ENCODE results near the gene KDM4B. TPM values are rescaled to one million over a fixed set of nuclear protein-coding genes. Genes with fewer than 3 reads are reported as not detected.
"Not testable (repeated sequence)": the region's sequence is repeated elsewhere in the genome, so short reads cannot be mapped to it uniquely, and the experiment has no call there.

KDM4B gene
- total RNA-seq (2014; rRNA removed; shearing (Covaris generic)) = 12.0 and 18.5 TPM in 2 replicates

DNA sequence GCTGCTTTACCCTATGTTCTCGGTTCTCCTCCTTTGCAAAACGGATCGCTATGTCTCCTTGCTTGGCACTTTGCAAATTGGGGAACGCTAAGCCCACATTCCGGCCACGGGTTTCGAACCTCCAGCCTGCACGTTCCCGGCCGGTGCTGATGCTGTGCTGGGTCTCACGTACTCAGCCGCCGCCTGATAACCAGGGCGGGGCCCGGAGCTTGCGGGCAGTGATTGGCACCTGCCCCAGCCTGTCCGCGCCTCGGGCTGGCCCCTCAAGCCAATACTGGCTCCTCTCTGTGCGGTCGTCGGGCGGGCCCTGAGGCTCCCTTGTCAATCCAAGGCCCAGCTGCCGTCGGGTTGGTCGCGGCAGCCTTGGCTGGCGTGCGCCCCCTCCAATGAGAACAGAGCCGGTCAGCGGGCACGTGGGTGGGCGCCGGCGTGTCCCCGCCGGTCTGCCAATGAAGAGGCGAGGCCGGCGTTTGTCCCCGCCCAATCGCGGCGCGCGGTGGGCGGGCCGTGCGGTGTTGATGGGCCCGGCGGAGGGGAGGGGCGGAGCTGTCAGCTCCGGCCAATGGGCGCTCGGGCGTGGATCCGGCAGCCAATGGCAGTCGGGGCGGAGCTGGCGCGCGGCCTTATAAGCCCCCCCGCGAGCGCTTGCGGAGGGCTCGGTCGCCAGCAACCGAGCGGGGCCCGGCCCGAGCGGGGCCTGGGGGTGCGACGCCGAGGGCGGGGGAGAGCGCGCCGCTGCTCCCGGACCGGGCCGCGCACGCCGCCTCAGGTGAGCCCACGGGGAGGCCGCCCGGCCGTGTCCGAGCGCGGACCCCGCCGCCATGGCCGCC is at the start of gene KDM4B:
TSS of gene KDM4B (plus strand) at position 652 of the 830 bp plus-strand sequence. CDS start 63,778 bp downstream, outside the sequence.
- DNase-seq = peak; percentile 100
- Histone ChIP-seq H3K36me3 (replicated peaks; ENCODE audit: control insufficient read depth, insufficient read depth, low read length) (no peaks in the 10 kb centered on the region), H3K4me3 (ENCODE audit: insufficient read depth, low read depth, low read length) (peak within 1 kb of the TSS; percentile 52), H3K27me3 (ENCODE audit: control insufficient read depth, insufficient read depth, low read length) (no peaks in the 10 kb centered on the region)

GRCh38 chr19:4922530-4923275 is 46.2 kb upstream of the KDM4B start:
- Histone ChIP-seq H3K27me3 (ENCODE audit: control insufficient read depth, insufficient read depth, low read length) (no peaks in the 10 kb centered on the region), H3K4me3 (ENCODE audit: insufficient read depth, low read depth, low read length) (no peak overlapping the region), H3K36me3 (replicated peaks; ENCODE audit: control insufficient read depth, insufficient read depth, low read length) (0 out of 2 replicates have a peak, but pooled peaks cover 2% of the 10 kb centered on the region)
- DNase-seq = peak; percentile 54

DNA sequence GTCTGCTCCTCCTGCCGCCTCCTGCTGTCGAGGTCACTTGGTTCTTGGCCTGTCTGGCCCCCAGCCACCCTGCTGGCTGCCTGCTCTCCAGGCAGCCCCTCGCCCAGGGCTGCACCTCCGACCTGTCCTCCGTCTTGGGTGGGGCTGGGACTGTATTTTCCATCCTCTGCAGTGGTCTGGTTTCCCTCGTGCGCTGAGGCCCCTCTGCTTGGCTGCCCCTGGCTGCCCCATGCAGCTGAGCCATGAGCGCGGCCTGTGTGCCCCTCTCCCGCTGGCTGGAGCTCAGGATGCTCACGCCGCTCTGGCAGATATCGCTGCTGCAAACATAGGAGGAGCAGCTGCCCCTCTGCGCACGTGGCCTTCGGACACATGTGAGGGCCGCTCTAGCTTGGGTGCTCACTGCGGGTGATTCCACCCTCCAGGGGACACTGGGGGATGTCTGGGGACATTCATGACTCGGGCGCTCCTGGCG is 45.6 kb upstream of the KDM4B start:
- H3K27me3 ChIP-seq (ENCODE audit: control insufficient read depth, insufficient read depth, low read length) = no peaks in the 10 kb centered on the region
- DNase-seq = peak; percentile 40
- no peak overlapping the region for H3K4me3 ChIP-seq (ENCODE audit: insufficient read depth, low read depth, low read length)
- H3K36me3 ChIP-seq (replicated peaks; ENCODE audit: control insufficient read depth, insufficient read depth, low read length) = 0 out of 2 replicates have a peak, but pooled peaks cover 2% of the 10 kb centered on the region

- no peaks in the 10 kb centered on the region for H3K27me3 ChIP-seq (ENCODE audit: control insufficient read depth, insufficient read depth, low read length)
- no peak for DNase-seq
- H3K36me3 ChIP-seq (replicated peaks; ENCODE audit: control insufficient read depth, insufficient read depth, low read length) = peaks cover 2% of the 10 kb centered on the region
- H3K4me3 ChIP-seq (ENCODE audit: insufficient read depth, low read depth, low read length) = no peak overlapping the region
Observed at GRCh38 chr19:4929186-4929585, 39.7 kb upstream of the KDM4B start.

- Histone ChIP-seq H3K27me3 (ENCODE audit: control insufficient read depth, insufficient read depth, low read length) (no peaks in the 10 kb centered on the region), H3K36me3 (replicated peaks; ENCODE audit: control insufficient read depth, insufficient read depth, low read length) (peaks cover 2% of the 10 kb centered on the region), H3K4me3 (ENCODE audit: insufficient read depth, low read depth, low read length) (no peak overlapping the region)
- no peak for DNase-seq
Observed at GRCh38 chr19:4930664-4931063, 38.2 kb upstream of the KDM4B start.

- no peak overlapping the region for H3K4me3 ChIP-seq (ENCODE audit: insufficient read depth, low read depth, low read length)
- no peaks in the 10 kb centered on the region for H3K27me3 ChIP-seq (ENCODE audit: control insufficient read depth, insufficient read depth, low read length)
- no peak for DNase-seq
- peaks cover 2% of the 10 kb centered on the region for H3K36me3 ChIP-seq (replicated peaks; ENCODE audit: control insufficient read depth, insufficient read depth, low read length)
Observed at GRCh38 chr19:4932711-4933110, 36.2 kb upstream of the KDM4B start.

DNA sequence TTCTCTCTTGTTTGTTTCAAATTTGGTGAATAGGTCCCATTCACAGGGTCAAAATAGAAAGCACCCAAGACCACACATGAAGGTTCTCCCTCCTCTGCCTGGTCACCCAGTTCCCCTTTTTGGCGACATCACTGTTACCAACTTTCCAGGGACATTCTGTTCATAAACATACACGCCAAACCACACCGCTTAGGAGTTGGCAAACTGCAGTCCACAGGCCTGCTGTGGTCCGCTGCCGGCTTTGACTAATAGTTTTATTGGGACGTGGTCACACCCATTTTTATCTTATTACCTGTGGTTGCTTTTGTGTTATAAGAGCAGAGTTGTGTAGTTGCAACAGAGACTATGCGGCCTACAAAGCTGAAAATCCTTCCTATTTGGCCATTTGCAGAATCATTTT is 35.4 kb upstream of the KDM4B start:
- Histone ChIP-seq H3K27me3 (ENCODE audit: control insufficient read depth, insufficient read depth, low read length) (no peaks in the 10 kb centered on the region), H3K4me3 (ENCODE audit: insufficient read depth, low read depth, low read length) (no peak overlapping the region), H3K36me3 (replicated peaks; ENCODE audit: control insufficient read depth, insufficient read depth, low read length) (peaks cover 2% of the 10 kb centered on the region)
- no peak for DNase-seq

- H3K36me3 ChIP-seq (replicated peaks; ENCODE audit: control insufficient read depth, insufficient read depth, low read length) = peaks cover 1% of the 10 kb centered on the region
- no peak for DNase-seq
- H3K27me3 ChIP-seq (ENCODE audit: control insufficient read depth, insufficient read depth, low read length) = no peaks in the 10 kb centered on the region
- H3K4me3 ChIP-seq (ENCODE audit: insufficient read depth, low read depth, low read length) = no peak overlapping the region
Observed at GRCh38 chr19:4935444-4935843, 33.5 kb upstream of the KDM4B start.

DNA sequence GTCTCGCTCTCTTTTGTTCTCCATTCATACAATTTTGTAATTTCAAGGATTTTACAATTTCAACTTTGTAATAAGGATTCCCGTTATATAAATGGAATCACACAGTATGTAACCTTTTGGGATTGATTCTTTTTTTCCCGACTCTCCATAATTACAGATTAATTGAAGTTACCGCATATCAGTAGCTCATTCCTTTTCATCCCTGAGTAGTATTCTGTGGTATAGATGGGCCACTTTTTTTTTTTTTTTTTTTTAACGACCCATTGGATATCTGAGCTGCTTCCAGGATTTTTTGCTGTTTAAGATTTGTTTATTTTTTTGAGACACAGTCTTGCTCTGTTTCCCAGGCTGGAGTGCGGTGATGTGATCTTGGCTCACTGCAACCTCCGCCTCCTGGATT is 31.9 kb upstream of the KDM4B start:
- DNase-seq = no peak
- H3K4me3 ChIP-seq (ENCODE audit: insufficient read depth, low read depth, low read length) = no peak overlapping the region
- H3K36me3 ChIP-seq (replicated peaks; ENCODE audit: control insufficient read depth, insufficient read depth, low read length) = peaks cover 1% of the 10 kb centered on the region
- no peaks in the 10 kb centered on the region for H3K27me3 ChIP-seq (ENCODE audit: control insufficient read depth, insufficient read depth, low read length)

- H3K4me3 ChIP-seq (ENCODE audit: insufficient read depth, low read depth, low read length); H3K27me3 ChIP-seq (ENCODE audit: control insufficient read depth, insufficient read depth, low read length); H3K36me3 ChIP-seq (replicated peaks; ENCODE audit: control insufficient read depth, insufficient read depth, low read length); DNase-seq: not testable (repeated sequence)
Observed at GRCh38 chr19:4938461-4938860, 30.5 kb upstream of the KDM4B start.

GRCh38 chr19:4939466-4939865 is 29.4 kb upstream of the KDM4B start:
- DNase-seq = no peak
- Histone ChIP-seq H3K36me3 (replicated peaks; ENCODE audit: control insufficient read depth, insufficient read depth, low read length) (no peaks in the 10 kb centered on the region; the same call in 1 of the 2 replicates), H3K4me3 (ENCODE audit: insufficient read depth, low read depth, low read length) (no peak overlapping the region), H3K27me3 (ENCODE audit: control insufficient read depth, insufficient read depth, low read length) (no peaks in the 10 kb centered on the region)

DNA sequence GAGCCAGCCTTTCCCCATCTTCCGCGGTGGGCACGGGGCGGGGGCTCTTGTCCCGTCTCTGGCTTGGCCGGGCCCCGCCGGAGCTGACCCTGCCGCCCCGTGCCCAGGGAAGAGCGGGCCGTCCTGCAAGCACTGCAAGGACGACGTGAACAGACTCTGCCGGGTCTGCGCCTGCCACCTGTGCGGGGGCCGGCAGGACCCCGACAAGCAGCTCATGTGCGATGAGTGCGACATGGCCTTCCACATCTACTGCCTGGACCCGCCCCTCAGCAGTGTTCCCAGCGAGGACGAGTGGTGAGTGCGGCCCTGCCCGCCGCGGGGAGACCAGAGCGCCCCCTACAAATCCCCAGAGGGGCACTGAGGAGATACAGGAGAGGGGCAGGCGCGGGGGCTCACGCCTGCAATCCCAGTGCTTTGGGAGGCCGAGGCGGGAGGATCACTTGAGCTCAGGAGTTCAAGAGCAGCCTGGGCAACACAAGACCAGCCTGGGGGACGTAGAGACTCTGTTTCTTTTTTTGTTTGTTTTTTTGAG is 27.2 kb upstream of the KDM4B start:
- H3K27me3 ChIP-seq (ENCODE audit: control insufficient read depth, insufficient read depth, low read length); H3K4me3 ChIP-seq (ENCODE audit: insufficient read depth, low read depth, low read length); H3K36me3 ChIP-seq (replicated peaks; ENCODE audit: control insufficient read depth, insufficient read depth, low read length): not testable (repeated sequence)
- DNase-seq = peak; percentile 70

GRCh38 chr19:4950650-4951049 is 18.3 kb upstream of the KDM4B start:
- DNase-seq; H3K36me3 ChIP-seq (replicated peaks; ENCODE audit: control insufficient read depth, insufficient read depth, low read length); H3K27me3 ChIP-seq (ENCODE audit: control insufficient read depth, insufficient read depth, low read length); H3K4me3 ChIP-seq (ENCODE audit: insufficient read depth, low read depth, low read length): not testable (repeated sequence)

DNA sequence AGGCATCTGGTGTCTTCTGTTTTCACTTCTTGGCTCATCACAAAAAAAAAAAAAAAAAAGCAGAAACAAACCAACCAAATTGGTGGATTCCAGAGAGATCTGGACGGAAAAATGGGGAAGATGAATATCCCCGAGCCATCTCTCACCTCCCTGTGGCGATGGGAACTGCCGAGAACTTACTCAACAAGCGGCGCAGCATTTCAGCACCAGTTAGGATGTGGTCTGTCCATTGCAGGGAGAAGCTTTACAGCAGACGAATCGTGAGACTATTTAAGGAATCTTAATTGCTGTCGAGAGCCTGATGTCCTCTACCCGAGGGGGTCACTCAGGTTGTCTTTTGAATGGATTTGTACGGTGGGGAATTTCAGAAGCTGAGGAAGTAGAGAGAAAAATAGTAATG is 17.3 kb upstream of the KDM4B start:
- Histone ChIP-seq H3K4me3 (ENCODE audit: insufficient read depth, low read depth, low read length) (no peak overlapping the region), H3K27me3 (ENCODE audit: control insufficient read depth, insufficient read depth, low read length) (no peaks in the 10 kb centered on the region), H3K36me3 (replicated peaks; ENCODE audit: control insufficient read depth, insufficient read depth, low read length) (peaks cover 8% of the 10 kb centered on the region)
- no peak for DNase-seq

- H3K4me3 ChIP-seq (ENCODE audit: insufficient read depth, low read depth, low read length) = no peak overlapping the region
- no peak for DNase-seq
- peaks cover 10% of the 10 kb centered on the region for H3K36me3 ChIP-seq (replicated peaks; ENCODE audit: control insufficient read depth, insufficient read depth, low read length)
- no peaks in the 10 kb centered on the region for H3K27me3 ChIP-seq (ENCODE audit: control insufficient read depth, insufficient read depth, low read length)
Observed at GRCh38 chr19:4952945-4953344, 16.0 kb upstream of the KDM4B start.
